NCI-H2107 treated with DMSO at 0.1 percent for 48 hours (cell line): Measurements from ENCODE around the gene SLC39A11.
"Not testable (repeated sequence)": the region's sequence is repeated elsewhere in the genome, so short reads cannot be mapped to it uniquely, and the experiment has no call there.

ENCODE experiments used
- DNase-seq: peaks from one replicate; lab custom pipeline; 2025; ENCODE audit not compliant: unreplicated experiment; lab: John Stamatoyannopoulos, UW

SLC39A11 gene

DNA sequence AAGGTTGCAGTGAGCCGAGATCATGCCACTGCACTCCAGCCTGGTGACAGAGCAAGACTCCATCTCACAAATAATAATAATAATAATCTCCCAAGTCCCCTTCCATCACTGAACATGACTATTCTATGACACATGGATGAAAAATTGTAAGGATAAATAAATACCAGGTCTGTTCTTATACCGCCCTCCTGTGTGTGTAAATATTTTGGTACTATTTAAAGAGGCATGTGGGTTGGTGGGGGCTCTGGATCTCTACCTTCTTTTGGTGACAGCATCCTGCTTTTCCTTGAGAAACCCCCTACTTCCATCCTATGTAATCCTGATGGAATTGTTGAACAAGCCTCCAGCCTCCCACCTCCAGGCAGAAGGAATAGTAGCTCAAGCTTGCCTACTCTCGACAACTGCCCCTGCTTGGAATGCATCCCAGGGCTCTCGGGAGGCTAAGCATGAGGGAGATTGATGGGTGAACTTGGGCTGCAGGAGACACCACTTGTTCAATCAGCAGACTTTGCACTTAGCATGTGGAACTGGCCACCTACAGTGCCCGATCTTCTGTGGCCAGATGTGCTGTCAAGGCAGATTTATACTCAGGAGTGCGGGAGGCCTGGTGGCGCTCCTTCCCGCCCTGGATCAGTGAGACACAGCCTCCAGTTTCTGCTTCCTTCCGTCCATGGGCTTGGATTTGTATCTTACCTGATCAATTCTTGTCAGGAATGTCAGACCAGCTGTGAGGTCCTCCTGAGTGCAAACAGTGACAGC lies 287.4 kb downstream of the SLC39A11 start:
- DNase-seq = no peak

DNA sequence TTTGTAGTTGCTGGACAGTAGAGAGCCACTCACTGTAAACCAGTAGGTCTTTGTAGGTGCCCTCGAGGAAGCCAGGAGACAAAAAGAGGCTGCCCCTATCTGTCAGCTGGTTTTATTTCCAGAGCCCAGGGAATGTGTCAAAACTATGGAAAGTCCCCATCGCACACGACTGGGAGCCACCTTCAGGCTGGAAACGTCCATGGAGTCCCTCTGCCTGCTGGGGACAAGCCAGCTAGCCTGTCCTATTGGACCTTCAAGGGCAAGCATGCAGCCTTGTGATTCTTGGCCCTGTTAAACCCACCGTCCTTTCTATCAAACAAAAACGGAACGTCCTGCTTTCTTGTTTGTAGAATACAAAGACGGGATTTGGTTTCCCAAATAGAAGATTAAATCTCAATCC lies 289.8 kb downstream of the SLC39A11 start:
- no peak for DNase-seq

DNA sequence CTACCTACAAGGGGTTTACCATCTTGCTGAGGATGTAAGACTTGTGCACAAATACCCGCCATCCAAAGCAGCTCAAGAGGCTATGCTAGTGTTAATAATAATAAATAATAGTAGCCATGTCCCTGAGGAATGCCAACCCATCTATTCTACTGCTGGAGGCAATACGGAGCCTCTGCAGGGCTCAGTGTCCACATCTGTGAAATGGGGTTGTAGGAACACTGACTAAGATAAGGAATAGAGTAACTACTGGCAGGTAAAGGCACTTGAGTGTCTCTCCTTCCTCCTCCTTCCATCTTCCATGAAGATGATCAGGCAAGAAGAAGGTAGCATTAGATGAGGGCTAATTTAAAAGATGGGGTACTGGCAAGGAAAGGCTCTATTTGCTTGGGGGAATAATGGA lies 295.3 kb downstream of the SLC39A11 start:
- DNase-seq = no peak

DNA sequence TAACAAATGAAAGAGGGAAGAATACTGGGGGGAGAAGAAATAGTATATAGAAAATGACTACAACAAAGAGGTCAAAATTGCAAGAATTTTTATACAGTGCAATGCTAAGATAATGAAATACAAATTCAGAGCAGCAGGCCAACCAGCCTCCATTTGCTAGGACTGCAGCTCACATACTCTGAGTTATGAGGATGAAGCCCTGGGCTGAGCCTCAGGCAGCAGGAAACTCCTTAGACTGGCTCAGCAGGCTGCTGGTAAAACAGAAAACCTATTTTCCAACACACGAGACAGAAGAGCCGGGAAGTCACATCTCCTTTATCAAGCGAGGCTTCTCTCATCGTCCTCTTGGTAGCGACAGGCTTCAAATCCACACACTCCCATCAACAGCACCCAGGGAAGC lies 296.5 kb downstream of the SLC39A11 start:
- no peak for DNase-seq

DNA sequence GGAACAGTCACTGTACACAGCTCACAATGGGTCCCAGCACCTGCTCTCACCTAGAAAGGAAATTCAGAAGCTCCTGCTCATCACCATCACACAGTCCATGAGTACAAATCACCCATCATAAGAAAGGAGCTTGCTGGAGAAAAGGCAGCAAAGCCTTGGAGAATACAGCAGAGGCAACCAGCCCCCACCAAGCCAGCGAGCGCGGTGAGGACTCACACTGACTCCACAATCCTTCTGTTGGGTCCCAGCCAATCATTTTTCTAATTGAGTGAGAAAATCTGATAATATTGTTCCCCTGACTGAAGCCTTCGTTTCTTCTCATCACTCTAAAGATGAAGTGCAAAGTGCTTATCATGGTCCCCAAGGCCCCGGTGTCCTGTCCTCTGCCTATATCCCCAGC lies 298.3 kb downstream of the SLC39A11 start:
- DNase-seq = no peak

DNA sequence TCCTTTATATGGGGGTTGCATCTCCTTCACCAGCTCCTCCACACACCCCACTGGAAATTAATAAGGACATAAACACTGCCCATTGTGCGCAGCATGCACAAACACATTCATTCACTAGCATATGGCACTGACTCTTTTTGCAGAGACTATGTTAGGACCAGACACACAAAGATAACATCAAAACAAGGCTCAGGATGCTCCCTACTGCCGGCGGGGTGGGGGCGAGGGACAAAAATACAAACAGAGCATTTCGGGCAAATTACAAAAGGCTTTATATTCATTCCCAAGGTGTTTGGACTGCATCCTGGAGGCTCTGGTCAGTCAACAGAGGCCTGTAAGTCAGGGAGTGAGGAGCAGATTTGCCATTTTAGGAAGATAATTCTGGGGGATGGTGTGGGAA lies 299.7 kb downstream of the SLC39A11 start:
- DNase-seq = no peak

DNA sequence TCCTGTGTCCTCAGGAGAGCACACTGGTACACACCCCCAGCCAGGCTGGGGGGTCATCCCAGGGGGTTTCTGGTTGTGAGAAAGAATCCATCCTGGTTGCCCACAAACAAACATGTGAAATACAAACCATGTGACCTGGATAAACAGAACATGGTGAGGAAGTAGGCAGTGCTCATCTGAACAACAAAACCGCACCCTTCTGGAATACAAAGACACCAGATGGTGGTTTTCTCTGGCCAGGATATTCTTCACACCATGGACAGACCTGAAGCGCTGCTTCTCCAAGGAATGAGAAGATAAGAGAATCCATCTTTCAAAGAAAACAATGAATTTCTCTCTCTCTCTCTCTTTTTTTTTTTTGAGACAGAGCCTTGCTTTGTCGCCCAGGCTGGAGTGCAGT lies 302.3 kb downstream of the SLC39A11 start:
- DNase-seq = no peak

DNA sequence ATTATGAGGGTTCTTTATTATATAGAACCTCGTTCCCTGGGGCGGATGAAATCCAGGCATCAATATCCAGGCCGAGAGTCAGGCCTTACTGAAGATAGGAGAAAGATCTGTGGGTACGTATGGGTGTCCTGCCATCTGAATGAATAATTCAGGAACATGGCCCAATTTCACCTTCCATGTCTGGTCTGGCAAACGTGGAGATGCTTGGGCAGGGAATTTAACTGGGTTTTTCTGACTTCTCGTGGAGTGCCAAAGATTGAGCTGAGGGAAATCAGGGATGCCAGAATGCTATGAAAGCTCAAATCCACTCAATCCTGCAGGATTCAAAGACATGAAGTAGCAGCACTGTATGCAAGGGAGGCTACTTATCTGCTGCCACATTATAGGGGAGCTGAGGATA lies 302.8 kb downstream of the SLC39A11 start:
- no peak for DNase-seq

DNA sequence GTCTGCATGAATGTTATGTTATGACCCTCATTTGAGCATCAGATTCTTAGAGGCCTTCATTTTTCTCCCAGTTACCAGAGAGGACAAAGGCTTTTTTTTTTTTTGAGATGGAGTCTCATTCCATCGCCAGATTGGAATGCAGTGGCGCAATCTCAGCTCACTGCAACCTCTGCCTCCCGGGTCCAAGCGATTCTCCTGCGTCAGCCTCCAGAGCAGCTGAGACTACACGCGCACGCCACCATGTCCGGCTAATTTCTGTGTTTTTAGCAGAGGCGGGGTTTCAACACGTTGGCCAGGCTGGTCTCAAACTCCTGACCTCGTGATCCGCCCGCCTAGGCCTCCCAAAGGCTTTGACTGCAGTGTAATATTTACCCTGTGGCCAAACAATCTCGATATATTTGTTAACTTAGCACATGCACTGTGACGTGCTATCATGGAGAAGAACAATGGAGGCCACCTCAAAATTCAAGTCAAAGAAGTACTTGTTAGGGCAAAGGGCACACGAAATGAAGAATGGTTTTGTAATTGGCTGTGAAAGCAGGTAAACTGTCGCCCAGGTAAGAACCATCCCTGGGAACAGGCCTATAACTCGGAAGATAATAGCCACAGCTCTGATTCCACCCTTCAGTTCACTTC lies 303.4 kb downstream of the SLC39A11 start:
- no peak for DNase-seq

DNA sequence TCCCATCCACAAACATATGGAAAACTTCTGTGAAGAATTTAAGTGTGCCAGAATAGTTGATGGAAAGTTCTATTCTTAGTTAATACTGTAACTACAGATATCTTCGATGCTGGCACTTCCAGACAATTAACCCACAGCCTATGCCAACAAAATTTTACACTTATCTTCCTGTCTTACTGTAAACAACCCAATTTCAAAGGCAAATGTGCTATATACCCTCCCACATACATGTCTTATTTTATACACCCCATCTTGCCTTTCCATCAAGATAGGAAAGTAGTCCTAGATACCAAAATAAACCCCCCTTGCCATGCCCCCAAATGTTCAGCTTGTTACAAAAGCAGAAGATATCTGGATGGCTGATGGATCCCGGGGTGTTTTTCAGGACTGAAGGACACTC lies 306.3 kb downstream of the SLC39A11 start:
- DNase-seq = no peak

DNA sequence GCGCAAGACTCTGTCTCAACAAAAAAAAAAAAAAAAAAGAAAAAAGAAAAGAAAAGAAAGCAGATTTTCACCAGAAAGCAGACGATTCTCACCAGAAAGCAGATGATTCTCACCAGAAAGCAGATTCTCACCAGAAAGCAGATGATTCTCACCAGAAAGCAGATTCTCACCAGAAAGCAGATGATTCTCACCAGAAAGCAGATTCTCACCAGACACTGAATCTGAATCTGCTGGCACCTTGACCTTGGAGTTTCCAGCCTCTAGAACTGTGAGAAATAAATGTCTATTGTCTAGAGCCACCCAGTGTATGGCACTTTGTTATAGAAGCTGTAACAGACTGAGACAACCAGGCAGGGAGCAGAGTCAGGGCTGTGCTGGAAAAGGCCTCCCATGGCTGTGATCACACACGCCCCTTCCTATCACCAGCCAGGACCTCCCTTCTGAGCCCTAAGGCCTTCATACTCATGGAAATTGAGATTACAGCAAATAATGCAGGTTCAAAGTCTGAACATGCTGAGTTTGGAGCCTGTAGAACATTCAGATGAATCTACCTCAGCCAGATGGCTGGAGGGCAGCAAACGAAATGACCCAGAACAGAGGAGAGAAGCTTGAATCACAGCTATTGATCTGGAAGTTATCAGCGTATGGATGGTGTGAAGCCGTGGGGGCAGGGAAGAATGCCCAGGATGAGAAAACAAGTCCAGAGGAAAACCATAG lies 309.3 kb downstream of the SLC39A11 start:
- DNase-seq = no peak

DNA sequence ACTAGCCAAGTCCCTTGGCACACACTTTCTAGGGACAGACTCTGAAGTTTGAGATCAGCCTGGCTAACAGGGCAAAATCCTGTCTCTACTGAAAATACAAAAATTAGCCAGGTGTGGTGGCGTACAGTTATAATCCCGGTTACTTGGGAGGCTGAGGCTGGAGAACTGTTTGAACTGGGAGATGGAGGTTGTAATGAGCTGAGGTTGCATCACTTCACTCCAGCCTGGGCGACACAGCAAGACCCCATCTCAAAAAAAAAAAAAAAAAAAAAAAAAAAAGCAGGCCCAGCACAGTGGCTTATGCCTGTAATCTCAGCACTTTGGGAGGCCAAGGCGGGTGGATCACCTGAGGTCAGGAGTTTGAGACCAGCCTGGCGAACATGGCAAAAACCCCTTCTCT lies 310.1 kb downstream of the SLC39A11 start:
- not testable (repeated sequence) for DNase-seq

DNA sequence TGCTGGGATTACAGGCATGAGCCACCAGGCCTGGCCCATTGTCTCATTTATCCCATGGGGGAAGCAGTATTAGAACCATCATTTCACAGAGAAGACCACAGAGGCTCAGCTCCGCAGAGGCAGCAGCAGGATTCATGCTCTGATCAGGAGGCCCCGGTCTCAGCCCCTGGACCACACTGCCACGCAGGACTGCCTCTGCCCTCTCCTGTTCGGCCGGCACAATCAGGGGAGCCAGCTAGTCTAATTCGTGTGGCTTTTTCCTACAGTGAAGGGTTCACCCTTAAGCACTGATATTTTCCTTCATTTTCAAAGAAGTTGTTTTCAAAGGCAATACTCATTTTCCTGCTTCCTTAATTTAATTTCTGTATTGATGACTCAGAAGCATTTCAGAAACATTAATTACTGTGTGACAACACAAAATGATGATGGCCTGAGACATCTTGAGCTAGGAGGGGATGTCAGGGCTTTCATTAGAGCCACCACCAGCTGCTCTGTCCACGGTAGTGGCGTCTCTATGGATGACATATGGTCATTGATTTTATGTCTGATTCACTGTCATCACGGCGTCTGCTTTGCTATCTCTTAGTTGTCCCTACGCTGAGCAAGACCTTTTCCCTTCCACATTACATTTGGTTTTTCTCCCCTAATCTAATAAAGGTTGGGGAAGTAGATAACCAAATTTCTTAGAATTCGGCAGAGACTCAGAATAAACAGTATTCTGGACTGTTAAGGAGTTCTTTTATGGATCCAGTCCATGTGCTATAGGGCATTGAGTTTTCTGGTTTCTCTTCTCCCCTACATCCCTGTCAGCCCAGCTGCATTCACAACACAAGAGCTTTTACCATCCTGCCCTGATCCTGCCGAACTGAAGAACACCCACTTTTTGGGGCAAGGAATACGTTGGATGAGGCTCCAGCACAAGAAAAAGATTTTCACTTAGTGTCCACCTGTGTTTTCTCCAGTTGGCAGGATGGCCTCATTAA lies 314.0 kb downstream of the SLC39A11 start:
- no peak for DNase-seq

DNA sequence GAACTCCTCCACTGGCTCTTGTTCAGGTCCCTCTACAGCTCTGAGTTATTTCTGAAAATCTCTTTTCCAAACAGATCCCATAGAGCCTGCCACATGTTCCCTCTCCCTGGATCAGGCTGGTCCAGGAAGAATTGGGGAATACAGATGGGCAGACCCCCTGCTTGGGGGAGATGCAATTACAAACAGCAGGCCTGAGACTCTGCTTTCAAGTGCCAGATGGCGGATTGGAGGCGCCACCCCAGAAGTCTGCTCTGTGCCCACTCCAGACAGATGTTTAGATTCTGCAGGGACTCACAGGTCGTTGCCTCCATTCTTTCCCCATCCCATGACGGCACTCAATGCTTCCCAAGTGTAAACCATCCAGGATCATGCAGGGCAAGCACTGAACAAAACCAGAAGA lies 316.6 kb downstream of the SLC39A11 start:
- DNase-seq = peak; percentile 10

DNA sequence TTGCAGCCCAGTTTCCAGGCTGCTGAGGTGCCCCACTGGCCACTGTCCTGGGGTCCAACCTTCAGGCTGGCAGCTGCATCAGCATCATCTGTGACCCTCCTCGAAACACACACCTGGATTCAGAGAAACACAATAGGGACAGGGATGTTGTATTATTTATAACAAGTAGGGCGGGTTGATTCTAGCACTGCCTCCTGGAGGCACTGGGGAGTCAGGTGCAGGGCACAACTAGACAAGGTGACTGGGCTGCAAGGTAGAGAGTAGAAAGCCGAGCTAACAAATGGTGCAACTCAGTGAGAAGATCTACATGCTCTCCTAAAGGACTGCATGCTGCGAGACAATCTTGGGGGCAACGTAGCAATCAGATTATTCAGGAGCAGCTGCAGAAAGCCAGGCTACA lies 317.3 kb downstream of the SLC39A11 start:
- DNase-seq = peak; percentile 52

DNA sequence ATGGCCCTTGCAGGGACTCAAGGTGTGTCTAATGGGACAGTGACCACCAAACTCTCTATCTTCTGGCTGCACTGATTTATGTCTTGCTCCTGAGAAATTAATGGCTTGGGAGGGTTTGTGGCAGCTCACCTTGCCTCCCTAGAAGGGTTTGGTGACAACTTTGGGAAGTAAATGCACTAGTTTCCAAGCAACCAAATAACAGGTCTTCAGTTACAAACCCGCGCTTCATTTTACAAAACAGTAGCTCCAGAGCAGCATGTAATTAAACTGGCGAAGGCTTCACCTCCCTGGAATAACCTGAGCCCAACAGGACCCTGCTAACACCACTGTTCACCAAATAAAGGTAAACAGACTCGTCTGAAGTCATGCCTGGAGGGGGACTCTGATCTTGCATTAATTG lies 318.3 kb downstream of the SLC39A11 start:
- peak; percentile 57 for DNase-seq

DNA sequence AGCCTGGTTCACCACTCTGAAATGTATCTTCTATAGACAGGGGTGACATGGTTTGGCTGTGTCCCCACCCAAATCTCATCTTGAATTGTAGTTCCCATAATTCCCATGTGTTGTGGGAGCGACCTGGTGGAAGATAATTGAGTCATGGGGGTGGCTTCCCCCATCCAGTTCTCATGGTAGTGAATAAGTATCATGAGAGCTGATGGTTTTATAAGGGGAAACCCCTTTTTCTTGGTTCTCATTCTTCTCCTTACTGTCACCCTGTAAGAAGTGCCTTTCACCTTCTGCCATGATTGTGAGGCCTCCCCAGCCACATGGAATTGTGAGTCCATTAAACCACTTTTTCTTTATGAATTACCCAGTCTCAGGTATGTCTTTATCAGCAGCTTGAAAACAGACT lies 319.3 kb downstream of the SLC39A11 start:
- not testable (repeated sequence) for DNase-seq

DNA sequence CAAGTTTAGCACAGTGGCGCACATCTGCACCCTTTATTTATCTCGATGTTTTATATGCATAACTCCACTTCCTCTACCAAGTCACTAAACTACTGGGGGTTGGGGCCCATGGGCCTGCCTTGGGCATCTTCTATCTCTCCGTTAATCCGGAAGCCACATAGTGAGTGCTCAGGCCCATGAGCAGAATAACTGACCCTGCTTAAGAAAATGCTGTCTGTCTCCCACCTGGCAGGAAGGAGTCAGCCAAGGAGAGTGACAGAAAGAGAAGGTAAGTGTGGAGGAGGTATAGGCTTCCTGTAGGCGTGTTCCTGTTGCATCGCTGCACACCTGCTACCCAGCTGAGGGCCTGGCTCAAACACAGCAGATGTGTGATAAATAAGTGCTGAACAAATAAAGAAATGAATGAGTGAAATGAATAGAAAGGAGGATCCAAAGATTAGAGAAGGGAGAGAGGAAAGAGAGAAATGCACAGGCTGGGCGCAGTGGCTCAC lies 320.1 kb downstream of the SLC39A11 start:
- no peak for DNase-seq

DNA sequence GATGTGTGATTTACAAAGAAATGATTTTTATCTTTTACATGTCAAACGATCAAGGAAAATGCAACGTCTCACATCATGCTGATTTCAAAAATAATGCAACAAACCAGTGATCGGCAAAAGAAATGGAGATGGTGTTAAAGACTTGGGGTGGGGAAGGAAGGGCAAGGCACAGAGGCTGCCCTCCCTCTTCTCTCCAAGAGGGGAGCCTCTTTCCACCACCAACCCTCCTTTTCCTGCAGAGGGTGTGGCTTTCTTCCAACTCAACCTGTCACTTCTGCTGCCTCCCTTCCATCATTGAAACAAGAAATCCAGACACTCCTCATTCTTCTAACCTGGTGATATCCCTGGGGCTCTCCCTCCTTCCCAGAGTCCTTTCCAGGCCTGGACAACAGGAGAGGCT lies 320.8 kb downstream of the SLC39A11 start:
- no peak for DNase-seq

DNA sequence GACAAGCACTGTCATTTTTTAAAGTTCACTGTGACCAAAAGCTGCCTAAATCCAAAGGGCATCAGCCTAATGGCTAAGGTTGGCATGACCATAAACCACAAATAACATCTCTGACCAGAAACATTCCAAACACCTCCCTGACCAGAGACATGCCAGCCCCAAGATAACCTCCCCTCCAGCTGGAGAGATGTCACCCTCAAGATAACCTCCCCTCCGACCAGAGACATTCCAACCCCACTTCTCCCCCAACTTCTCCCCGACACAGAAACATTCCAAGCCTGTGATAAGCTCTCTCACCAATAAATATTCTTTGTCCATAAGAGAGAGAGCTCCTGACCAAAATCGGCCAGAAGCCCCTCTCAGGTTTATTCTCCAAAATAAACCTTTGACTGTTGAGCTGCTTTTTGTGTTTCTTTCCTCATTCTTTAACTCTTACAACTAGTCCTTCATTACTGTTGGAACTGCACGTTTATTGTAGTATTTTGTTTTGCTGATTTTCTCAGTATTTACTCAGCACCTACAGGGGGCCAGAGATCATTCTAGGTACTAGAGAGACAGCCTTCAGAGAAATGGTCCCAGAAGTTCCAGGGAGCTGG lies 325.6 kb downstream of the SLC39A11 start:
- no peak for DNase-seq
